ENCODE data around the gene PRKG2.

- TF ChIP-seq POLR2AphosphoS5 (IDR thresholded peaks at IDR 0.05; ENCODE audit: low read depth, low read length) (no peak), POLR2A (IDR thresholded peaks at IDR 0.05; ENCODE audit: low read depth, low read length) (no peak)
Measured at GRCh38 chr4:81069706-81070331, 145.2 kb downstream of the PRKG2 start.

Measured in GM12892 (cell line).